H9 (cell line): ENCODE data around the gene PRAC2. TPM values are rescaled to one million over a fixed set of nuclear protein-coding genes. Genes with fewer than 3 reads are reported as not detected.

Experiments
- DNase-seq: peaks from one replicate; pipeline ENCODE4 v3.0.0-alpha.2; 2017
- H2AFZ ChIP-seq: one replicate; pipeline ENCODE4 v1.6.1; 2013; ENCODE audit warnings: mild to moderate bottlenecking, low read length, control low read depth, moderate library complexity
- H2AK5ac ChIP-seq: 2 replicates; pipeline ENCODE4 v1.6.1; 2013; ENCODE audit warnings: low read length, control low read depth, mixed read lengths; ENCODE audit not compliant: insufficient read length
- H2BK120ac ChIP-seq: one replicate; pipeline ENCODE4 v1.6.1; 2013; ENCODE audit warnings: low read depth, mild to moderate bottlenecking, low read length, control low read depth, inconsistent platforms; ENCODE audit not compliant: poor library complexity, severe bottlenecking
- H2BK12ac ChIP-seq: 2 replicates; pipeline ENCODE4 v1.6.1; 2013; ENCODE audit warnings: low read length, control low read depth, mixed read lengths, low read depth; ENCODE audit not compliant: insufficient read length
- H2BK15ac ChIP-seq: 2 replicates; pipeline ENCODE4 v1.6.1; 2013; ENCODE audit warnings: low read depth, low read length, control low read depth
- H2BK20ac ChIP-seq: one replicate; pipeline ENCODE4 v1.6.1; 2013; ENCODE audit warnings: low read depth, mild to moderate bottlenecking, low read length, control low read depth, inconsistent platforms; ENCODE audit not compliant: poor library complexity, severe bottlenecking
- H2BK5ac ChIP-seq: 2 replicates; pipeline ENCODE4 v1.6.1; 2013; ENCODE audit warnings: low read length, control low read depth, mixed read lengths; ENCODE audit not compliant: insufficient read length
- H3K14ac ChIP-seq: 2 replicates; pipeline ENCODE4 v1.6.1; 2013; ENCODE audit warnings: low read length, control low read depth; ENCODE audit not compliant: insufficient read depth
- H3K18ac ChIP-seq: 2 replicates; pipeline ENCODE4 v1.6.1; 2013; ENCODE audit warnings: low read depth, mild to moderate bottlenecking, mixed read lengths, low read length, control low read depth; ENCODE audit not compliant: insufficient read length
- H3K23ac ChIP-seq: 2 replicates; pipeline ENCODE4 v1.6.1; 2013; ENCODE audit warnings: low read length, control low read depth, mixed read lengths, low read depth; ENCODE audit not compliant: insufficient read length
- H3K23me2 ChIP-seq: 2 replicates; pipeline ENCODE4 v1.6.1; 2013; ENCODE audit warnings: low read depth, mild to moderate bottlenecking, mixed read lengths, low read length, control low read depth; ENCODE audit not compliant: insufficient read length, poor library complexity, severe bottlenecking
- H3K27ac ChIP-seq: 2 replicates; pipeline ENCODE4 v1.5.1; 2013; ENCODE audit warnings: low read length, control low read depth, mixed read lengths, low read depth; ENCODE audit not compliant: insufficient read length
- H3K27me3 ChIP-seq: 2 replicates; pipeline ENCODE4 v1.6.1; 2013; ENCODE audit warnings: low read length, control low read depth, inconsistent platforms; ENCODE audit not compliant: insufficient read depth
- H3K4ac ChIP-seq: 2 replicates; pipeline ENCODE4 v1.6.1; 2013; ENCODE audit warnings: low read depth, mild to moderate bottlenecking, control low read depth, inconsistent platforms, low read length, moderate library complexity
- H3K4me1 ChIP-seq: 2 replicates; pipeline ENCODE4 v1.6.1; 2013; ENCODE audit warnings: low read length, control low read depth, inconsistent platforms; ENCODE audit not compliant: insufficient read depth
- H3K4me2 ChIP-seq: 2 replicates; pipeline ENCODE4 v1.6.1; 2013; ENCODE audit warnings: low read length, control low read depth, mixed read lengths; ENCODE audit not compliant: insufficient read length, insufficient read depth
- H3K56ac ChIP-seq: 2 replicates; pipeline ENCODE4 v1.6.1; 2013; ENCODE audit warnings: low read depth, mild to moderate bottlenecking, mixed read lengths, low read length, control low read depth; ENCODE audit not compliant: insufficient read length
- H3K79me1 ChIP-seq: 2 replicates; pipeline ENCODE4 v1.6.1; 2013; ENCODE audit warnings: low read depth, mild to moderate bottlenecking, moderate library complexity, low read length, control low read depth, inconsistent platforms; ENCODE audit not compliant: insufficient read depth, poor library complexity, severe bottlenecking
- H3K79me2 ChIP-seq: 2 replicates; pipeline ENCODE4 v1.6.1; 2013; ENCODE audit warnings: low read length, control low read depth, inconsistent platforms; ENCODE audit not compliant: insufficient read depth
- H3K9ac ChIP-seq: 2 replicates; pipeline ENCODE4 v1.6.1; 2013; ENCODE audit warnings: low read length, control low read depth, mixed read lengths; ENCODE audit not compliant: insufficient read length; ENCODE audit errors: extremely low read depth
- H3K9me3 ChIP-seq: one replicate; pipeline ENCODE4 v1.6.1; 2013; ENCODE audit warnings: low read depth, low read length, inconsistent platforms; ENCODE audit not compliant: control insufficient read depth
- H3T11ph ChIP-seq: one replicate; pipeline ENCODE4 v1.6.1; 2013; ENCODE audit warnings: mild to moderate bottlenecking, low read length, control low read depth, inconsistent platforms
- H4K20me1 ChIP-seq: one replicate; pipeline ENCODE4 v1.6.1; 2013; ENCODE audit not compliant: control insufficient read depth, insufficient read length, insufficient read depth
- H4K5ac ChIP-seq: 2 replicates; pipeline ENCODE4 v1.6.1; 2013; ENCODE audit warnings: low read depth, mild to moderate bottlenecking, mixed read lengths, low read length, control low read depth; ENCODE audit not compliant: insufficient read length
- H4K8ac ChIP-seq: replicated peaks from 2 replicates; pipeline ENCODE4 v1.6.1; 2013; ENCODE audit warnings: low read length, control low read depth, mixed read lengths, low read depth; ENCODE audit not compliant: insufficient read length
- H4K91ac ChIP-seq: 2 replicates; pipeline ENCODE4 v1.6.1; 2013; ENCODE audit warnings: low read depth, mild to moderate bottlenecking, moderate library complexity, mixed read lengths, low read length, control low read depth; ENCODE audit not compliant: insufficient read length
- H3K27ac Mint-ChIP-seq, 3 experiments: 2 replicates in 2 of 3; 3 replicates in 1 of 3; pipeline ENCODE4 v1.8.0; 2020 to 2021; ENCODE audit warnings: mixed read lengths in 3 of 3, mild to moderate bottlenecking in 1 of 3, moderate library complexity in 1 of 3
- H3K27me3 Mint-ChIP-seq: 2 replicates; pipeline ENCODE4 v1.8.0; 2021; ENCODE audit warnings: low read depth, mild to moderate bottlenecking, moderate library complexity, mixed read lengths
- H3K36me3 Mint-ChIP-seq, 3 experiments: 2 replicates in 2 of 3; 3 replicates in 1 of 3; pipeline ENCODE4 v1.8.0; 2020 to 2021; ENCODE audit warnings: low read depth in 3 of 3, mixed read lengths in 3 of 3; ENCODE audit not compliant: insufficient read depth in 1 of 3
- H3K4me1 Mint-ChIP-seq, 2 experiments: 2 replicates each; pipeline ENCODE4 v1.8.0; 2020; ENCODE audit warnings: mixed read lengths in 2 of 2
- H3K4me3 Mint-ChIP-seq, 2 experiments: 2 replicates in 1 of 2; 3 replicates in 1 of 2; pipeline ENCODE4 v1.8.0; 2020 to 2021; ENCODE audit warnings: mild to moderate bottlenecking in 2 of 2, mixed read lengths in 2 of 2, moderate library complexity in 1 of 2
- H3K9me3 Mint-ChIP-seq, 2 experiments: 2 replicates in 1 of 2; 3 replicates in 1 of 2; pipeline ENCODE4 v1.8.0; 2020; ENCODE audit warnings: mild to moderate bottlenecking in 2 of 2, mixed read lengths in 2 of 2, moderate library complexity in 1 of 2
- WGBS: extraction: QIAGEN DNeasy Blood & Tissue Kit; methylation state at CpG from one replicate; pipeline ENCODE4 v1.1.7; 2013; ENCODE audit warnings: missing lambda C conversion rate, low lambda C conversion rate, mixed read lengths; ENCODE audit not compliant: insufficient read length; ENCODE audit errors: extremely low coverage; 5-methylcytosine and 5-hydroxymethylcytosine counted together
- total RNA-seq: library from RNA; stranded (reverse); gene quantifications from 2 replicates; pipeline ENCODE4 v1.2.1, GENCODE V29; 2021
- TF ChIP-seq, protein P1 (sequence below): fragments of 200-600 bp; sonication (generic); conservative IDR thresholded peaks from 3 replicates; pipeline ENCODE4 v1.8.0; 2021; ENCODE audit warnings: antibody characterized with exemption, mild to moderate bottlenecking

The PRAC2 gene
- total RNA-seq, 1 experiment from 2014 or later: not detected

DNA sequence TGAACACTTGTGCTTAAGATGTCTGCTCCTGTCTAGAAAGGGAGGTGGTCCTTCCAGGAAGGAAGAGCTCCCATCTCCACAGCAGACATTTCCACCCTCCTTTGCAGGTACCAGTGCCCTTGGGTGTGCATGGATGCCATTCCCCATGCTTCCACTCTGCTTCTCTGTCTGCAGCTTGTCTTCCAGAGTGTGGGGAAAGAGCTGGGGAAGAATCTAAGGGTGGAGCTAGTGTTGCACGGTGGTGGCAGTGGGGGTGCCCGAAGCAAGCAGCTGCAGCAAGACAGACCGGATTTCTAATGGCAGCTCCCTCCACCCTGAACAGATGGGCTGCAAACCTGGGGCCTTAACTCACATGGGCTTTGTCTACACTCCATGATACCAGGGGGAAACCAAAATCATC is 28.2 kb downstream of the PRAC2 start:
- no peak for DNase-seq
- no peak overlapping the region for H3K27ac ChIP-seq

More for the DNA sequence above, 28.2 kb downstream of the PRAC2 start:
- no peaks in the 10 kb centered on the region for H3K23me2 ChIP-seq
- H2AFZ ChIP-seq: no peak overlapping the region
- no peak overlapping the region for H4K5ac ChIP-seq
- Mint-ChIP-seq H3K4me1 (peaks cover 10 to 18% of the 10 kb centered on the region in 2 experiments), H3K36me3 (no peaks in the 10 kb centered on the region; a peak in 1 of 7 replicates), H3K4me3 (no peak overlapping the region), H3K27ac (no peak overlapping the region), H3K9me3 (peaks cover 0 to 5% of the 10 kb centered on the region in 2 experiments; a peak in 2 of 5 replicates), H3K27me3 (peaks cover 100% of the 10 kb centered on the region)
- H3K9ac ChIP-seq: no peak overlapping the region
- no peaks in the 10 kb centered on the region for H4K20me1 ChIP-seq
- H3K14ac ChIP-seq: no peak overlapping the region
- no peaks in the 10 kb centered on the region for H3K4me1 ChIP-seq
- no peak overlapping the region for H3K4me2 ChIP-seq
- H2BK120ac ChIP-seq: no peak overlapping the region
- H3K23ac ChIP-seq: no peak overlapping the region
- no peak overlapping the region for H4K91ac ChIP-seq
- peaks cover 98% of the 10 kb centered on the region for H3K27me3 ChIP-seq
- H2AK5ac ChIP-seq: no peak overlapping the region
- H3T11ph ChIP-seq: no peak overlapping the region
- no peak overlapping the region for H2BK5ac ChIP-seq
- no peak overlapping the region for H3K4ac ChIP-seq
- H3K56ac ChIP-seq: no peak overlapping the region
- H3K18ac ChIP-seq: no peak overlapping the region
- no peaks in the 10 kb centered on the region for H3K79me2 ChIP-seq
- TF ChIP-seq, protein P1, sequence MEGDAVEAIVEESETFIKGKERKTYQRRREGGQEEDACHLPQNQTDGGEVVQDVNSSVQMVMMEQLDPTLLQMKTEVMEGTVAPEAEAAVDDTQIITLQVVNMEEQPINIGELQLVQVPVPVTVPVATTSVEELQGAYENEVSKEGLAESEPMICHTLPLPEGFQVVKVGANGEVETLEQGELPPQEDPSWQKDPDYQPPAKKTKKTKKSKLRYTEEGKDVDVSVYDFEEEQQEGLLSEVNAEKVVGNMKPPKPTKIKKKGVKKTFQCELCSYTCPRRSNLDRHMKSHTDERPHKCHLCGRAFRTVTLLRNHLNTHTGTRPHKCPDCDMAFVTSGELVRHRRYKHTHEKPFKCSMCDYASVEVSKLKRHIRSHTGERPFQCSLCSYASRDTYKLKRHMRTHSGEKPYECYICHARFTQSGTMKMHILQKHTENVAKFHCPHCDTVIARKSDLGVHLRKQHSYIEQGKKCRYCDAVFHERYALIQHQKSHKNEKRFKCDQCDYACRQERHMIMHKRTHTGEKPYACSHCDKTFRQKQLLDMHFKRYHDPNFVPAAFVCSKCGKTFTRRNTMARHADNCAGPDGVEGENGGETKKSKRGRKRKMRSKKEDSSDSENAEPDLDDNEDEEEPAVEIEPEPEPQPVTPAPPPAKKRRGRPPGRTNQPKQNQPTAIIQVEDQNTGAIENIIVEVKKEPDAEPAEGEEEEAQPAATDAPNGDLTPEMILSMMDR: no peak
- no peak overlapping the region for H2BK15ac ChIP-seq
- no peaks in the 10 kb centered on the region for H3K9me3 ChIP-seq
- WGBS: no CpG with 5 or more reads among the region's 3 CpGs
- H2BK12ac ChIP-seq: no peak overlapping the region
- no peak overlapping the region for H2BK20ac ChIP-seq
- H4K8ac ChIP-seq: no peak overlapping the region
- no peaks in the 10 kb centered on the region for H3K79me1 ChIP-seq
